ENCODE results near the gene TP53BP1. TPM values are rescaled to one million over a fixed set of nuclear protein-coding genes. Genes with fewer than 3 reads are reported as not detected.
A peak's percentile ranks its signal among the peaks of the same experiment; 100 is the strongest.

Gene TP53BP1
- total and polyA plus RNA-seq, 12 donors = 11.2 to 35.2 (median 29.0) TPM

- Histone ChIP-seq H3K27ac (peak overlapping the region in 7 of 10 donors; percentile 2 to 73 (median 55)), H3K4me3 (no peak overlapping the region), H3K4me1 (peaks cover 0 to 14% (median 9%) of the 10 kb centered on the region in 9 donors), H3K9me3 (no peaks in the 10 kb centered on the region), H3K27me3 (no peaks in the 10 kb centered on the region), H3K36me3 (peaks cover 0 to 84% (median 11%) of the 10 kb centered on the region in 9 donors)
- intact Hi-C loops (cut with DNase I) = loop anchor here in 3 of 10 donors (5.0 to 10.0 kb wide), 3 partner anchors 71 to 76 kb away; partner anchors contain the start of gene MAP1A (in 2 of the 3)
- DNase-seq (no peak), ATAC-seq (peak in 1 of 8 donors; percentile 47)
- no peak for TF ChIP-seq CTCF (IDR thresholded peaks at IDR 0.05)
Observed at GRCh38 chr15:43441316-43441715, 51.6 kb downstream of the TP53BP1 start.

GRCh38 chr15:43440721-43441281 is 52.2 kb downstream of the TP53BP1 start:
- intact Hi-C loops (cut with DNase I) = loop anchor here in 3 of 10 donors (5.0 to 10.0 kb wide), 3 partner anchors 72 to 76 kb away; partner anchors contain the start of gene MAP1A (in 2 of the 3)

GRCh38 chr15:43439268-43439667 is 53.7 kb downstream of the TP53BP1 start:
- H3K36me3 ChIP-seq = peaks cover 0 to 82% (median 8%) of the 10 kb centered on the region in 9 donors
- intact Hi-C loops (cut with DNase I) = no loop called here

More at GRCh38 chr15:43440721-43441281, 52.2 kb downstream of the TP53BP1 start:
- Histone ChIP-seq H3K36me3 (peaks cover 0 to 84% (median 11%) of the 10 kb centered on the region in 9 donors), H3K27ac (peak overlapping the region in 8 of 10 donors; percentile 2 to 73 (median 60)), H3K27me3 (no peaks in the 10 kb centered on the region), H3K9me3 (no peaks in the 10 kb centered on the region), H3K4me3 (no peak overlapping the region), H3K4me1 (peaks cover 0 to 14% (median 9%) of the 10 kb centered on the region in 9 donors)
- WGBS, 2 donors = 28 to 39% methylated on average over 4 of the region's 4 CpGs
- peak in 8 of 9 donors; percentile 9 to 59 (median 47) for TF ChIP-seq CTCF (IDR thresholded peaks at IDR 0.05)
- ATAC-seq = peak; percentile 86 to 97 (median 93)
- peak in 1 of 2 donors; percentile 34 for DNase-seq

GRCh38 chr15:43436395-43436794 is 56.6 kb downstream of the TP53BP1 start:
- WGBS, 2 donors = 94 to 97% methylated on average over 7 of the region's 7 CpGs
- H3K36me3 ChIP-seq = peaks cover 0 to 96% (median 10%) of the 10 kb centered on the region in 9 donors

More at GRCh38 chr15:43439268-43439667, 53.7 kb downstream of the TP53BP1 start:
- DNase-seq = no peak
- TF ChIP-seq CTCF (IDR thresholded peaks at IDR 0.05) = no peak
- H3K4me3 ChIP-seq = no peak overlapping the region
- no peak overlapping the region for H3K27ac ChIP-seq
- WGBS, 2 donors = 77 to 93% methylated on average over 3 of the region's 3 CpGs
- H3K9me3 ChIP-seq = no peaks in the 10 kb centered on the region
- H3K27me3 ChIP-seq = no peaks in the 10 kb centered on the region
- H3K4me1 ChIP-seq = peaks cover 0 to 14% (median 9%) of the 10 kb centered on the region in 9 donors
- no peak for ATAC-seq

More at GRCh38 chr15:43436395-43436794, 56.6 kb downstream of the TP53BP1 start:
- Histone ChIP-seq H3K27me3 (no peaks in the 10 kb centered on the region), H3K4me3 (no peak overlapping the region), H3K4me1 (peaks cover 0 to 10% (median 9%) of the 10 kb centered on the region in 9 donors), H3K9me3 (no peaks in the 10 kb centered on the region), H3K27ac (no peak overlapping the region)
- DNase-seq = no peak
- no peak for ATAC-seq
- TF ChIP-seq CTCF (IDR thresholded peaks at IDR 0.05) = no peak
- intact Hi-C loops (cut with DNase I) = no loop called here

All from heart right ventricle (tissue), 16 donors.